Sciatic nerve (tissue), 2 donors: ENCODE results near the gene EIF2A. TPM values are rescaled to one million over a fixed set of nuclear protein-coding genes. Genes with fewer than 3 reads are reported as not detected.
A peak's percentile ranks its signal among the peaks of the same experiment; 100 is the strongest.
"Not testable (repeated sequence)": the region's sequence is repeated elsewhere in the genome, so short reads cannot be mapped to it uniquely, and the experiment has no call there.

Experiments
- ATAC-seq: fragments of 200-7000 bp; cut with Tn5 transposase; one replicate; pipeline ENCODE4 v1.9.1; 2020; ENCODE audit warnings: mild to moderate bottlenecking, moderate library complexity
- DNase-seq: peaks from one replicate; pipeline ENCODE4 v3.0.0-alpha.2; 2020; ENCODE audit warnings: low spot score
- intact Hi-C: fragments of 100-400 bp; cut with DNase I; formaldehyde crosslinking; loops from one replicate; pipeline ENCODE4 v1.14.2; 2022
- total RNA-seq: library from RNA; stranded (reverse); fragmentation: NEBNext Ultra II Directional; extraction: Animal tissue kit (Norgen Biotek cat#: 25700); gene quantifications from one replicate; pipeline ENCODE4 v1.2.1, GENCODE V29; 2021
- donor health status: DM: no; HTN: no; CAD: no.
- donor health status: DM: no; HTN: no; CAD: no.

Gene EIF2A
- total RNA-seq, 1 donor from 2014 or later: 70.9 TPM

- intact Hi-C loops: no loop called here
- DNase-seq: no peak
- ATAC-seq: no peak
Measured at GRCh38 chr3:150589759-150590158, 43.2 kb downstream of the EIF2A start.

GRCh38 chr3:150594150-150594549, 47.6 kb downstream of the EIF2A start:
- no peak for ATAC-seq
- no peak for DNase-seq
- intact Hi-C loops: no loop called here

GRCh38 chr3:150597646-150598045, 51.1 kb downstream of the EIF2A start:
- intact Hi-C loops: no loop called here

GRCh38 chr3:150599611-150600297, 53.2 kb downstream of the EIF2A start:
- no peak for DNase-seq
- intact Hi-C loops: no loop called here
- ATAC-seq: no peak

More at GRCh38 chr3:150597646-150598045, 51.1 kb downstream of the EIF2A start:
- DNase-seq: no peak
- ATAC-seq: no peak

GRCh38 chr3:150600647-150601530, 54.3 kb downstream of the EIF2A start:
- intact Hi-C loops, ATAC-seq, DNase-seq: not testable (repeated sequence)

- intact Hi-C loops: no loop called here
- no peak for ATAC-seq
Measured at GRCh38 chr3:150602426-150603152, 56.0 kb downstream of the EIF2A start.

GRCh38 chr3:150603153-150603979, 56.8 kb downstream of the EIF2A start, which contains the start of gene SELENOT:
SELENOT (plus strand) TSS chr3:150603321; CDS start chr3:150603363, 42 bp downstream.
- intact Hi-C loops: no loop called here
- ATAC-seq: peak; percentile 99

More at GRCh38 chr3:150602426-150603152, 56.0 kb downstream of the EIF2A start:
- no peak for DNase-seq

GRCh38 chr3:150603980-150604319, 57.4 kb downstream of the EIF2A start:
- DNase-seq (no peak), ATAC-seq (no peak)
- intact Hi-C loops: no loop called here

More at GRCh38 chr3:150603153-150603979, 56.8 kb downstream of the EIF2A start, which contains the start of gene SELENOT:
- peak; percentile 97 for DNase-seq

GRCh38 chr3:150605998-150606641, 59.5 kb downstream of the EIF2A start:
- ATAC-seq: no peak
- intact Hi-C loops: no loop called here
- DNase-seq: no peak

- no peak for DNase-seq
- no peak for ATAC-seq
- intact Hi-C loops: no loop called here
Measured at GRCh38 chr3:150607267-150608065, 60.9 kb downstream of the EIF2A start.

- DNase-seq (no peak), ATAC-seq (no peak)
- intact Hi-C loops: no loop called here
Measured at GRCh38 chr3:150609988-150610387, 63.4 kb downstream of the EIF2A start.

GRCh38 chr3:150610785-150611184, 64.2 kb downstream of the EIF2A start:
- intact Hi-C loops: no loop called here
- ATAC-seq (no peak), DNase-seq (no peak)

GRCh38 chr3:150611666-150612065, 65.1 kb downstream of the EIF2A start:
- DNase-seq: no peak
- intact Hi-C loops: no loop called here
- ATAC-seq: no peak

GRCh38 chr3:150612494-150612893, 65.9 kb downstream of the EIF2A start:
- ATAC-seq: no peak
- DNase-seq: no peak
- intact Hi-C loops: no loop called here

- no peak for ATAC-seq
- intact Hi-C loops: no loop called here
- DNase-seq: no peak
Measured at GRCh38 chr3:150613034-150613433, 66.4 kb downstream of the EIF2A start.

GRCh38 chr3:150613709-150614480, 67.3 kb downstream of the EIF2A start:
- no peak for ATAC-seq
- no peak for DNase-seq
- intact Hi-C loops: no loop called here
